CD4-positive, alpha-beta T cell treated with Interleukin-6 at 100 ng/mL for 8 hours (primary cell): ENCODE results near the gene KMT2A.
"Not testable (repeated sequence)": the region's sequence is repeated elsewhere in the genome, so short reads cannot be mapped to it uniquely, and the experiment has no call there.

Experiments used
- DNase-seq: peaks from one replicate; pipeline ENCODE4 v3.0.0-alpha.2; 2020; ENCODE audit warnings: mixed read lengths, low spot score

KMT2A gene

DNA sequence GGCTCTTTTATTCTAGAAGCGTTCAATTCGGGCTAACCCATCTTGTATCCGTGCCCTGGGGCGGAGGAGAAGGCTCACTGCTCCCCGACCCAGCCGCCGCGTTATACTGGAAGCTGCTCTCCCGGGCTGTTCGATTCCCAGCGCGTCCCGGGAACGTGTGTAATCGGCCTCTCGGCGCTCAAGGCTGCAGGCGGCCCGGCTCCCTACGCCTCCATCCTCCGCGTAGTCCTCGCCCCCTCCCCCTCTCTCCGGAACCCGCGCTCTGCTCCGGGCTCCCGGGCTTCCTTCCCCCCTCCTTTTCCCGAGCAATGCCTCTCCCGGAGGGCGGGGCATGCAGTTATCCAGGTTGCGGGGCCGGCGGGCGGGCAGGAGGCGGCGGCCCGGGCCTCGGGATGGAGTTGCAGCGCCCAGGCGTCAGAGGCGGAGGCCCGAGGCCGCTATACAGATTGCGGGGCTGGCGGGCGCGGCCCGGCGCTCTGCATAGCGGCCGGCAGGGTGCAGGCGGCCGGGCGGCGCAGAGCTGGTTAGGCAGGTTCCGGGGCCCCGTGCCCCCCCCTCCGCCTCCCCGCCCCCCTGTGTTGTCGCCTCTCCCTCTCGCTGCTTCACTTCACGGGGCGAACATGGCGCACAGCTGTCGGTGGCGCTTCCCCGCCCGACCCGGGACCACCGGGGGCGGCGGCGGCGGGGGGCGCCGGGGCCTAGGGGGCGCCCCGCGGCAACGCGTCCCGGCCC lies at the start of gene KMT2A:
Gene KMT2A, plus strand, starts transcription at position 600 of the 732 bp plus-strand sequence. Its CDS starts 21 bp downstream, at position 621.
- peak; percentile 90 for DNase-seq

DNA sequence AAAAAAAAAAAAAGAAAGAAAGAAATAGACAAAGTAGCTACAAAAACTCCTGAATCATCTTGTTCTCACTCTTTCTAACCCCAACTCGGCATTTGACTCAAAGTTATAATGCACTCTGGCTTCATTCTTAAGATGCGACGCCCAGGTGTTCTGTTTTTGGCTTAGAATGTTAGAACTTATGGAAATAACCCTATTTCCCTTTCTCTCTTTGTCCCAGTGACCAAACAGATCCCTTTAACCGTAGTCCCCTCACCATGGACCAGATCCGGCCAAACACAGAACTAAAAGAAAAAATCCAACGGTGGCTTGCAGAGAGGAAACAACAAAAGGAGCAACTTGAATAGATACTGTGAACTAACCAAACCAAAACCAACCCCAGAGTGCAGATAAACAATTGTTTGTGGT lies 40.2 kb upstream of the KMT2A start:
- peak; percentile 3 for DNase-seq

DNA sequence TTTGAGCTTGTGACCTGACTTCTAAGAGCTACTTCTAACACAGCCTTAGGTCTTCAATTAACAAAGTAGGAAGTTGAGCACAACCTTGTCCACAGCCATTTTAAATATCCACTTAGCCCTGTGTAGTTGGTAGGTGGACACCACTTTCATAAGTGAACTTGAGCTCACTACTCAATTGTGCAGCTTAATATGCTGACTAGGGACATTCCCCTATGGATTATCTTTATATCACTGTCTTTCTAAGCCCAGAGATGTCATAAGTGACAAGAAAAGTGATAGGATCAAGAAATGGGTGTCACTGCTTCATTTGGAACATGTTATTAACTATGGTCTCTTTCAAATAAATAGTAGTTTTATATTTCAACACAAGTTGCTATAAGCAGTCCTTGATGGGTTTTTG lies 38.8 kb upstream of the KMT2A start:
- no peak for DNase-seq

DNA sequence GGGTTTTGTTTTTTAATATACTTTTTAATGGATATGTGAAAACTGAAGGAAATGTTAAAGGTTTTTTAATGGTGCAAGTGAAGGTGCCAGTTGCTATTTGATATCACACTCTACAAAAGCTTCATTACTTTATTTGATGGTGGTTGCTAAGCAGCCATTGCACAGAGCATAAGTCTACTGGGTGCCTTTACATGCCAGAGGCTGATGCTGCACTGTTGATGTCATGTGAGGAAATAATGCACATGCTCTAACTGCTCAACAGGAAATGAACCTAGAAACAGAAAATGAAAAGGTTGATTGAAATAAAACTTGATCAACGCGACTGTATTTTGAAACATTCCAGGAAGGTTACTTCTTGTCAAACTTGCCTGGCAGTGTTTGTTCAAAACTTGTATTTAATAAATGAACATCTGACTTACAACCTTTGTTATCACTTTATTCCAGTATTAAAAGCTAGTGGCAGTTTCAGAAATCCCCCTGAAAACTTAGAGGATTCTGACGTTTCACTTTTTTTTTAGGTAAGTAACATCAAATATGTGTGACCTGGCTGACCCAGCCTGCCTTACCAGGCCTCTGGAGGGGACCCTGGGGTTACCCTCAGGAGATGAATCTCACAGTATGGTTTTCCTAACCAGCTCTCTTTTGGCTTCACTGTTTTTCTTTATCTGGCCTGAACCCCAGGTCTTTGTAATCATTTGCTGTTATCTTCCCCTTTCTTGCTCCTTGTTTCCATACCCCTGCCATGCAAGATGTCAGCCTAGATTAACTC lies 37.3 kb upstream of the KMT2A start:
- peak; percentile 76 for DNase-seq

DNA sequence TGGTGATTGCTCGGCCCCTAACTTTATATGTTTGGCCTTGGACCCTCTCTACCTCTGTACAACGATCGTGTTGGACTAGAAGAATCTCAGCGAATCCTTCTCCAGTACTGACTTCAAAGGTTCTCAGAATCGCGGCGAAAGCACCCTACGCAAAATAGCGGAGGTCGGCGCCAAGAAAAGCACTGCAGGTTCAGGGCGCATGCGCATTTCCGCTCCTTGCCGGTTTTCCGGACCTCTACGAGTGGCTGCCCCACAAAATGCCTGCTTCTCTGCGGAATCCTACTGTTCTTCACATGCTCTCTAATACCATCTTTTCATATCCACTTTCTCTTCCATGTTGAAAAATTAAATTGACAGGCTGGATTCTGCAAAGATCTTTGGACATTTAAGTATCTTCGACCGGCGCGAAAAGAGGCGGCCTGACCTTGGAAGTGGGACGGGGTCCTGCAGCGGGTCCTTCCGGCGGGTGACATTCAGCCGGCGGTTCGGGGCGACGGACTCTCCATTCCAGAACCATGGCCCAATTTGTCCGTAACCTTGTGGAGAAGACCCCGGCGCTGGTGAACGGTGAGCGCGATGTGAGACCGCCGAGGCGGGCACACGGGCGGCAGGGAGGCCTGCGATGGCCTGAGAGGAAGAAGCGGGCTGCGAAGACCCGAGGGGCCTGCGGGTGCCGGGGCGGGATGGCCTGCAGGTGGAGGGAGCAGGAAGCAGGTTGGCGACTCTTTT lies 35.0 kb upstream of the KMT2A start, which contains the start of gene ATP5MG:
Gene ATP5MG, plus strand, starts transcription at position 456 of the 729 bp plus-strand sequence. Its CDS starts 60 bp downstream, at position 516.
- peak; percentile 90 for DNase-seq

DNA sequence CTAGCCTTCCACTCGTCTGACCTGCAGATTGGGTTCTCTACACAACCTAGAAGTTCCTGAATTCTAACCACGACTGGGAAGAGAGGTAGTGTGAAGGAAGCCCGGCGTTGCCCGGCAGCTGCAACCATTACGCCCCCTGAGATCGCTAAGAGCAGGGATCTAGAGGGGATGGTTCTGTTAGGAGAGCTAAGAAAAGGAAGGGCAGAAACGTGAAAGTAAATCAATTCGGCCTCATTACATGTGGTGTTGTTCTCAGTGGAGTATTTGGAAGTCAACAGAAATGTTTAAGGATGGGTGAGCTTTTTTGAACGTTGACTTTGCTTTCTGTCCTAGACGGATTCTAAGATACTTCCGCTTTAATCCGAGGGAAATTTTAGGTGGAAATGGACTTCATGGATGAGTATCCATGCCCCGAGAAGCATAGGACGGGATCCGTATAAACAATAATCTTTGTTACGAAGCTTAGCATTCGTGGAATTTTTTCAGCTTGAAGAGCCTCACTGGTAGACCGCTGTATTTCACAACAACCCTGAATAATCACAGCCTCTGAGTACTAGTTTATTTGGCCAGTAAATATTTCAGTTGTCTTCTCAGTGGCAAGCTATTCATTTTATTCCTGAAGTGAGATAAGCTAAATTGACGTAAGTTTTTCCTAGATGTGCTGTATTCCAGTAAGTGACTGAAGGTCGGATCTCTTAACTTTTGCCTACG lies 34.3 kb upstream of the KMT2A start:
- DNase-seq = no peak

DNA sequence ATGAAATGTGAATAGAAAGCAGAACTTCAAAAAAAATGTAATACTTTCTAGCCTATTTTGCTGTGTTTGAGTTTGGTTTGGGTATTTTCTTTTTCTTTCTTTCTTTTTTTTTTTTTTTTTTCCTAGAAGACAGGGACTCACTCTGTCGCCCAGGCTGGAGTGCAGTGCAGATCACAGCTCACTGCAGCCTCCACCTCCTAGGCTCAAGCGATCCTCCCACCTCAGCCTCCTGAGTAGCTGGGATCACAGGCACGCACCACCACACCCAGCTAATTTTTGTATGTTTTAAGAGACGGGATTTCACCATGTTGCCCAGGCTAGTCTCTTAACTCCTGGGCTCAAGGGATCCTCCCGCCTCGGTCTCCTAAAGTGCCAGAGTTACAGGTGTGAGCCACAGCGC lies 33.7 kb upstream of the KMT2A start:
- DNase-seq = not testable (repeated sequence)

DNA sequence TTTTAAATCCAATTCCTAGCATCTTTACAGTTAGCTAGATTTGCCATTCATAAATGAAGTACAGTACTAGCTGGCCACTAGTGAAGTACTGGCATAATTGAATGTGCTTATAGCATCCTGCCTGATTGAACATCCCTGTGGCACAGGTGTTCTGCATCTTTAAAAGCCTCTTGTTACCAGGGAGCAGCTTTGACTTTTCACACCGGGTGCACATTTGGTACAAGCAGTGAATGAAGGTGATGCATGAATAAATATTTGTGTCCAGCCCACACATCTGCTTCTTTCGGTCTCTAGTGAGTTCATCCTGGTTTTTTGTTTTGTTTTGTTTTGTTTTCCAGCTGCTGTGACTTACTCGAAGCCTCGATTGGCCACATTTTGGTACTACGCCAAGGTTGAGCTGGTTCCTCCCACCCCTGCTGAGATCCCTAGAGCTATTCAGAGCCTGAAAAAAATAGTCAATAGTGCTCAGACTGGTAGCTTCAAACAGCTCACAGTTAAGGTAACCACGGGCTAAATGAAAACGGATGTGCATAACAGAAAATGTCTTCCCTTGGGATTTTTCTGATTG lies 29.6 kb upstream of the KMT2A start:
- DNase-seq = no peak

DNA sequence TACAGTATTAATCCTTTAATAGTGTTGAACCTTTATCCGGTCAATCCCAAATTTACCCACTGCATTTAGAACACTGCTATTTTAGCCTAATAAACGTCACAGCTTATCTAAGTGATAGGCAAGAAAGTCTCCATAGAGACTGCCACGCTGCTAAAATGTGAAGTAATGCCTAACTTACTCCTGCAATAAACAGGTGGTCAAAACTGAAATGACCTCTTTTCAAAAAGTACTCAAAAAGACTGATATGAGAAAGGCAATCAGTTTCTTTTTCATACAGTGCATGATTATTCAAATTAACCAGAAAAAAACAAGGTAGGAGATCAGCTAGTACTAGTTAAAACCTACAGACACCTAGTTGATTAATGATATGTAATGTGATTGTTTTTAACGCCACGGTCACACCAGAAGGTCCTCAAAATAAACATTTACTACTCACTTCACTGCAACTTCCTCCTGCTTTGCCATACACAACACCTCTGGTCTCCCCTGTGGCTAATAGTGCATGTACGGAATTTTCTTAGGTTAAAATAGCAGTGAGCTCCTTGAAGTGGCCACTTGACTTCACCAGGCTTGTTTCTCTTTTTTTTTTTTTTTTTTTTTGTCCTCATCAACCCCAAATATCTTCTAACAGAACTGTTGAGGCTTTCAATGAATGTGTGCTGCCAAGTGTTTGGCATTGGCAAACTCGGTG lies 26.1 kb upstream of the KMT2A start:
- no peak for DNase-seq

DNA sequence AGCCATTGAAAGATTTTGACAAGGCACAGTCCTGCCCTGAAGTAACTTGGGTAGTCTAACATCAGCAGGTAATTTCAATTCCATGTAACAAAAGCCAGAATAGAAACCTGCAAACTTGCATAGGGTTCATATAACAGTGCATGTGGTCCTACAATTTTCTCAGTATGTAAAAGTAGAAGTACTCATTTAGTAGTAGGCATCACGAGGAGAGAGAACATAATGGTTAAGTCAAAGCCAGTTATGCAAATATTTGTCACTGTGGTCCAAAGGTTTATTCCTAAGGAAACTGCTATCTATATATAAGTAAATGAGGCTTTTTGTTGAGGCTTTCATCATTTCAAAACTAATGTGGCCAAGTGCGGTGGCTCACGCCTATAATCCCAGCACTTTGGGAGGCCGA lies 24.8 kb upstream of the KMT2A start:
- DNase-seq = no peak

DNA sequence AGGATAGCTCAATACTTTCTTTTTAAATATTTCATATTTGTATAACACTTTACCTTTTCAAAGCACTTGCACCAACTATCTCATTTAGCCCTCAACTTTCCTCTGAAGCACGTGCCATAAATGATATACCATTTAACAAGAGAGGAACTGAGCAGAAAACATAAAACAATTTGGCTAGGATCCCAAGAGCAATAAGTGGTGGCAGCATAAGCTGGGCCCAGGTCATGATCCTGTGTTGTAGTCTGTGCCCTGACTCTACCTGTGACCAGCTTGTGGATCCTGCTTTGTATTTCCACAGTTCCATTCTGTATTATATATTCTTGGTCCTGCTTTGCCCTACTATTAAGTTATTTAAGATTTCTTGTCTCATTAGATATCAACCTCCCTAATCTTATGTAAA lies 23.4 kb upstream of the KMT2A start:
- no peak for DNase-seq

DNA sequence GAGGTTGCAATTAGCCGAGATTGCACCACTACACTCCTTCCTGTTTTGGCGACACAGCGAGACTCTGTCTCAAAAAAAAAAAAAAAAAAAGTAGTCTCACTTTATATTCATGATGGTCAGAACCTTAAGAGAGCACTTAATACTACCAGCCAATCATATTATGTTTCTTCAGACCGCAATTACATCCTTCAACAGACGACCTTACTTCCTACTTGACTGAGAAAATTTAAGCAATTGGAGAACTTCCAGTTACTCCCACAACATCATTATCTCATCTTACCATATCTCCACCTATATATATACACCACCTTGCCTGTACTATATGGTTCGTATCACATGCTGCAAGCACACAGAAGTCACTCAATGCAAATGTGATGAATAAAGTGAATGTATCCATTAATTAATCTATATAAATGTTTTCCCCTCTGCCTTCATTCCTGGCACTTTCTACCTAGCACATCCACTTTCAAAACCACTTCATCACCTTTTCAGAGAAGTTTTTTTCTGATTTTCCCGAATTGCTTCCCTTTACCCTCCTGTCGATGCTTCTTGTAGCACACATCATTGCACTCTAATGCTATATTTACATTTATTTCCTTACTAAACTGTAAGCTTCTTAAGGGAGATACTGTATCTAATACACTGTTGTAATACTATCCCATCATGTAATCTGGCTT lies 21.1 kb upstream of the KMT2A start:
- no peak for DNase-seq

DNA sequence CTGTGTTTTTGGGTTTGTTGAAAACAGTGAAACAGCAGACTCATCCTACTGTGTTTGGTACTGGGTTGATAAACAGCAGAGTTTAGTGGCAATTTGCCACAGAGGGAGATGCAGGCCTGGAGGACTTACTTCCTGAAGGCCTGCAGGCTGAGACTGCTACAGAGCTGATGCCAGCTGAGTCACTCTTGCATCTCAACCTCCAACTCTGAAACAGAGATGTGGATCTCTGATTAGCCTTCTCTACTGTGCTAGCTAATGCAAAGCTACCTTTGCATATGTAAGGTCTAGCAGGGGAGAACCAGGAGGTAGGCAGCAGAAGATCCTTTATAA lies 20.6 kb upstream of the KMT2A start:
- no peak for DNase-seq

DNA sequence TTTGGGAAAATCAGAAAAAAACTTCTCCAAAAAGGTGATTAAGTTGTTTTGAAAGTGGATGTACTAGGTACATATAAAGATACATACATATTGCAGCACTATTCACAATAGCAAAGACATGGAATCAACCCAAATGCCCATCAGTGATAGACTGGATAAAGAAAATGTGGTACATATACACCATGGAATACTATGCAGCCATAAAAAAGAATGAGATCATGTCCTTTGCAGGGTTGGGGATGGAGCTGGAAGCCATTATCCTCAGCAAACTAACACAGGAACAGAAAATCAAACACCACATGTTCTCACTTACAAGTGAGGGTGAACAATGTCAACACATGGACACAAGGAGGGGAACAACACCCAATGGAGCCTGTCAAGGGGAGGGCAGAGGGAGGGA lies 19.4 kb upstream of the KMT2A start:
- not testable (repeated sequence) for DNase-seq

DNA sequence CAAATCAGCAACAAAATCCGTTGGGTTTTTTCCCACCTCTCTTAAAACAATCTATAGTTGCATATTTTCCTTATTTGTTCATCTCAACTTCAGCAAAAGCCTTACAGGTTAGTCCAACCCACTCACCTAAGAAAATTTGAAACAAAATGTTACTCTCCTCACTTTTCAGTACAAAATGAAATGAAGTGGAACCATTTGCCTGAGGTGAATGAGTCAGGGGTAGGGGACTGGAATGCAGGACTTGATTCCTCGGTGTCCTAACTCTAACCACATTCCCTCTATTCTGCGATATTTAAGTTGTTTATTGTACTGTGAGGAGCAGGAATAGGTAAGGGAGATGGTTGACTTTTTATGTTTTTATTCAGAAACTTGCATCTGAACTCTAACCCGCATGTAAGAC lies 18.5 kb upstream of the KMT2A start:
- no peak for DNase-seq

DNA sequence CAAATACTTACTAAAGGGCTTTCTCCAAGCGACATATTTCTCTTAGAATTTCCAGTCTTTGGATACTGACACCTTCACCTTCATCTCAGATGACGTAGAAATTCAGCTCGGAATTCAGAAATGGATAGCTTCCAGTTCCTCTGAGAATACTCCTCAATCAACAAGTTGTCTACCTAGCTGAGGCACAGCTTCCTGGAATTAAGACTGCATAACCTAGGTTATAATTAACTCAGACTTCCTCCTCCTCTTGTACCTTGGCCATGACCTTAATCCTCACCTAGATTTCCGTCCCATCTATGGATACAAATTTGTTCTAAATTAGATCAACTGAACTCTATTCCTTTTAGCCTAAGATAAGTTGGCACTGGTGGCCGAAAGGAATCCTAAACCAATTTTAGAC lies 17.5 kb upstream of the KMT2A start:
- no peak for DNase-seq

DNA sequence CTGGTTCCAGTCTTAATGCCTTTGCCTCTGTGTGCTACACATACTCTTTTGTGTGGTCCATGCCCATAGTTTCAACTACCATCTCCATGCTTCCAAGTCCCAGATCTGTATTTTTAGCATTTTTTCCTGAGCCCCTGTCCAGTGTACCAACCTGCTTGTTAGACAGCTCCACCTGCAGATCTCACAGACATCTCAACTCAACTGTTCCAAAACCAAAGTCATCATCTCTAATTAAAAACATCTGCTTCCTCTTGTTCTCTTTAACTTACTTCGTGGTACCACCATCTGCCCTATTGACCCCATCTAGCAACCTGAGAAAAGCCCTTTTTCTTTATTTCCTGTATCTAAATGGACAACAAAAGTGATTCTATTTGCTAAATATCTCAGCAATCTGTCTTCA lies 8.6 kb upstream of the KMT2A start:
- DNase-seq = no peak

DNA sequence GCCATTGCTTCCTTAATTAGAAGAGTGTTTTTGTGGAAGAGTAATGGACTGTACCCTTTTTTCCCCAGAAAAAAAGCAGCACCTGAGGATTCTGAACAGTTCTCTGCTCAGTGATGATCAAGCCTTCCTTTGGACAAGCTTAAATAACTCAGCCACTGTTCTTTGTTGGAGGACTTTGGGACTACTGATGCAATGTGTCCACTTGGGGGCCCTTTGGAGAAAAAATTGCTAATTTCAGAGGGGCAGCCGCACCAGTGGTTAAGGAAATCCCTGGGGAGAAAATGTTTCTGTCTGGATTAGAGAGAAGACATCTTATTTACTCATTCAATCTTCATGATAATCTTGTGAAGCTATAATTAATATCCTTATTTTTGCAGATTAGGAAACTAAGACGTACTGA lies 5.3 kb upstream of the KMT2A start:
- no peak for DNase-seq

DNA sequence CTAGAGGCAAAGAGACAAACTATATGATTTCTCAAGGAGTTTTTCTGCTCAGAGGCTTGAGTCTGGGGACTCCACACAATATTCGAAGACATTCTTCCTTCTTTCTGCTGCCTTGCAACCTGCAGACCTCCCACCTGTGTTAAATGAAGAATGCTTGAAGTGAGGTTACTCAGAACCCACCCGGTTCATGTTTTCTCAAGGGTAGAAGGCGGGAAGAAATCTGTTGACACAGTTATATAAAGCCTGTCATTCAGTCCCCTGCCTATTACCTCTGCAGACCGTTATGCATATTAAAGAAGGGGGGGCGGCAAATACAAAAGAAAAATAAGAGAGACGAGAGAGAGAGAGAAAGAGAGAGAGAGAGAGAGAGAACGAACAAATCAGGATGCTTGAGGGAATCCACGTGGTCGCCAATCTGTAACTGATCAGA lies 2.2 kb upstream of the KMT2A start:
- peak; percentile 54 for DNase-seq

DNA sequence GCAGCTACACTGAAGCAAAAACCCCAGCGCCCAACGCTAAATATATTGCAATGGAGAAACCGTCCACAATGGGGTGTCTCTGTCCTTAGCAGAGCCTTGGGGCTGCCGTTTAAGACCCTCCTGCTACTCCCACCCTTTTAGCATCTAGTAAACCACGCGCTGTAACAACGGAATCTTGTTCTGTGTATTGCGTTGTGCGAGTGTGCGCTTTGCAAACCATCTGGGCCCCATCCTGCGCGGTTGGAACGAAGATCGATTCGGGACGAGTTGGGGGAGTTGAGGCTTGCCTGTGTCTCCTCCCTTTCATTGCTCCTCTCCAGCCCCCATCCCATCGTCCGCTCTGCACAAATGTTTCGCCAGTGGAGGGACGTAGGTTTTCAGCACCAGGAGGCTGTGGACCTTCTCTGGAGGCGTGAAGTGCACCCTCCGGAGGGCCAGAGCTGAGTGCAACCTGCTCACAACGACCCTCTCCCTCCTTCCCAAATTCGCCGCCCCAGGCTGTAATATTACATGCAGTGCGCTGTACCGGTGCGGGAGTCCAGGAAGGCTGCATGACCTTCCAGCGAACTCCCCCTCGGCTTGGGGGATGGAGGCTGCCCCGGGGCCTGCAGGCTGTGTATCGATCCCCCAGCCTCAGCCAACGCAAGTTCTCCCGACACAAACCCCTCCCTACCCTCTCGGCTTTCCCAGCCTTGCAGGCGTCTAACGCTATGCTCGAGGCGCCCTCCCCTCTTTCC lies 1.6 kb upstream of the KMT2A start:
- DNase-seq = no peak
